Endodermal cell (in vitro differentiated cells): Measurements from ENCODE around the gene TIMM8B. TPM values are rescaled to one million over a fixed set of nuclear protein-coding genes. Genes with fewer than 3 reads are reported as not detected.

Experiments
- DNase-seq: peaks from one replicate; pipeline ENCODE4 v3.0.0-alpha.2; 2017
- H3K27ac ChIP-seq: 2 replicates; pipeline ENCODE4 v1.5.1; 2013; ENCODE audit warnings: mild to moderate bottlenecking, low read depth, low read length, moderate library complexity
- H3K27me3 ChIP-seq: 2 replicates; pipeline ENCODE4 v1.6.1; 2013; ENCODE audit warnings: mild to moderate bottlenecking, low read length, moderate library complexity; ENCODE audit not compliant: insufficient read depth, control insufficient read depth, poor library complexity, severe bottlenecking
- H3K36me3 ChIP-seq: 2 replicates; pipeline ENCODE4 v1.7.0; 2013; ENCODE audit warnings: mild to moderate bottlenecking, low read length, moderate library complexity; ENCODE audit not compliant: control insufficient read depth, insufficient read depth
- H3K4me1 ChIP-seq: one replicate; pipeline ENCODE4 v1.7.0; 2013; ENCODE audit warnings: low read length; ENCODE audit not compliant: control insufficient read depth, insufficient read depth
- H3K4me3 ChIP-seq: 2 replicates; pipeline ENCODE4 v1.5.1; 2013; ENCODE audit warnings: mild to moderate bottlenecking, low read length, moderate library complexity
- H3K9ac ChIP-seq: 2 replicates; pipeline ENCODE4 v1.6.1; 2013; ENCODE audit warnings: mild to moderate bottlenecking, low read length, moderate library complexity; ENCODE audit not compliant: poor library complexity, severe bottlenecking; ENCODE audit errors: extremely low read depth
- H3K9me3 ChIP-seq: 2 replicates; pipeline ENCODE4 v1.6.1; 2013; ENCODE audit warnings: mild to moderate bottlenecking, low read length, moderate library complexity; ENCODE audit not compliant: control insufficient read depth
- H3K27ac Mint-ChIP-seq: 2 replicates; pipeline ENCODE4 v1.8.0; 2020; ENCODE audit warnings: mixed read lengths
- H3K27me3 Mint-ChIP-seq: 2 replicates; pipeline ENCODE4 v1.8.0; 2021; ENCODE audit warnings: mild to moderate bottlenecking, mixed read lengths; ENCODE audit not compliant: insufficient read depth
- H3K36me3 Mint-ChIP-seq: 2 replicates; pipeline ENCODE4 v1.8.0; 2020; ENCODE audit warnings: low read depth, mixed read lengths
- H3K4me1 Mint-ChIP-seq: 2 replicates; pipeline ENCODE4 v1.8.0; 2020; ENCODE audit warnings: mixed read lengths
- H3K4me3 Mint-ChIP-seq: 2 replicates; pipeline ENCODE4 v1.8.0; 2020; ENCODE audit warnings: mild to moderate bottlenecking, moderate library complexity, mixed read lengths
- H3K9me3 Mint-ChIP-seq: 2 replicates; pipeline ENCODE4 v1.8.0; 2020; ENCODE audit warnings: mild to moderate bottlenecking, mixed read lengths
- WGBS, 2 experiments: methylation state at CpG; one replicate each; pipeline versions ENCODE4 v1.1.5 to v1.1.7; 2013; ENCODE audit warnings: missing lambda C conversion rate in 2 of 2, mixed read lengths in 1 of 2; ENCODE audit not compliant: insufficient coverage in 1 of 2, insufficient read length in 1 of 2; 5-methylcytosine and 5-hydroxymethylcytosine counted together
- total RNA-seq, 2 donors: library from RNA; stranded (reverse); fragmentation: NEBNext Ultra II Directional in 1 of 2; extraction: Animal tissue kit (Norgen Biotek cat#: 25700) in 1 of 2; gene quantifications; 2 replicates in 1 of 2; 3 replicates in 1 of 2; pipeline ENCODE4 v1.2.1, GENCODE V29; 2021
- TF ChIP-seq, protein P1 (sequence below): fragments of 200-600 bp; sonication (generic); conservative IDR thresholded peaks from 2 replicates; pipeline ENCODE4 v1.5.0; 2021; ENCODE audit warnings: antibody characterized with exemption, mild to moderate bottlenecking

The TIMM8B gene
- total RNA-seq, 2 donors from 2014 or later: 65.1 to 71.3 TPM

DNA sequence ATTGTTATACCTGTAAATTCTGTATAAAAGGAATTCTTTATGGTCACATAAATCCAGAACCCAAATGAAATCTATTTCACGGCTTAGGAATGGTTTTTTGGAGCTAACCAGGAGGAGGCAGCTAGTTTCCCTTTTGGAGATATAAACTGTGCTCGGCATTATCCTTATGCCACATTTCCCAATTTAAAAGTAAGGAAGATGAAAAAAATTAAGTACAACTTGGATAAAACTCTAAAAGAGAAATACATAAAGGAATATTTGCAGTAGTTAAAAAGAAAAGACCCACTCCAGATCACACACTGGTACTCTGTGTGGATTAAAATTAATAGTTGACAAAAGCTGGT is 43.6 kb downstream of the TIMM8B start:
- H3K27me3 ChIP-seq: no peaks in the 10 kb centered on the region
- H3K36me3 ChIP-seq: peaks cover 84% of the 10 kb centered on the region
- TF ChIP-seq, protein P1, sequence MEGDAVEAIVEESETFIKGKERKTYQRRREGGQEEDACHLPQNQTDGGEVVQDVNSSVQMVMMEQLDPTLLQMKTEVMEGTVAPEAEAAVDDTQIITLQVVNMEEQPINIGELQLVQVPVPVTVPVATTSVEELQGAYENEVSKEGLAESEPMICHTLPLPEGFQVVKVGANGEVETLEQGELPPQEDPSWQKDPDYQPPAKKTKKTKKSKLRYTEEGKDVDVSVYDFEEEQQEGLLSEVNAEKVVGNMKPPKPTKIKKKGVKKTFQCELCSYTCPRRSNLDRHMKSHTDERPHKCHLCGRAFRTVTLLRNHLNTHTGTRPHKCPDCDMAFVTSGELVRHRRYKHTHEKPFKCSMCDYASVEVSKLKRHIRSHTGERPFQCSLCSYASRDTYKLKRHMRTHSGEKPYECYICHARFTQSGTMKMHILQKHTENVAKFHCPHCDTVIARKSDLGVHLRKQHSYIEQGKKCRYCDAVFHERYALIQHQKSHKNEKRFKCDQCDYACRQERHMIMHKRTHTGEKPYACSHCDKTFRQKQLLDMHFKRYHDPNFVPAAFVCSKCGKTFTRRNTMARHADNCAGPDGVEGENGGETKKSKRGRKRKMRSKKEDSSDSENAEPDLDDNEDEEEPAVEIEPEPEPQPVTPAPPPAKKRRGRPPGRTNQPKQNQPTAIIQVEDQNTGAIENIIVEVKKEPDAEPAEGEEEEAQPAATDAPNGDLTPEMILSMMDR: no peak
- peaks cover 7% of the 10 kb centered on the region for H3K9me3 Mint-ChIP-seq
- no peak overlapping the region for H3K4me3 Mint-ChIP-seq
- H3K4me3 ChIP-seq: no peak overlapping the region
- no peak overlapping the region for H3K27ac Mint-ChIP-seq
- H3K36me3 Mint-ChIP-seq: peaks cover 79% of the 10 kb centered on the region
- H3K9ac ChIP-seq: no peak overlapping the region
- no peaks in the 10 kb centered on the region for H3K9me3 ChIP-seq
- H3K27ac ChIP-seq: no peak overlapping the region
- 100% methylated on average over 1 of the region's 2 CpGs for WGBS, 2 experiments
- no peaks in the 10 kb centered on the region for H3K27me3 Mint-ChIP-seq
- H3K4me1 ChIP-seq: no peaks in the 10 kb centered on the region
- DNase-seq: no peak
- no peaks in the 10 kb centered on the region for H3K4me1 Mint-ChIP-seq

DNA sequence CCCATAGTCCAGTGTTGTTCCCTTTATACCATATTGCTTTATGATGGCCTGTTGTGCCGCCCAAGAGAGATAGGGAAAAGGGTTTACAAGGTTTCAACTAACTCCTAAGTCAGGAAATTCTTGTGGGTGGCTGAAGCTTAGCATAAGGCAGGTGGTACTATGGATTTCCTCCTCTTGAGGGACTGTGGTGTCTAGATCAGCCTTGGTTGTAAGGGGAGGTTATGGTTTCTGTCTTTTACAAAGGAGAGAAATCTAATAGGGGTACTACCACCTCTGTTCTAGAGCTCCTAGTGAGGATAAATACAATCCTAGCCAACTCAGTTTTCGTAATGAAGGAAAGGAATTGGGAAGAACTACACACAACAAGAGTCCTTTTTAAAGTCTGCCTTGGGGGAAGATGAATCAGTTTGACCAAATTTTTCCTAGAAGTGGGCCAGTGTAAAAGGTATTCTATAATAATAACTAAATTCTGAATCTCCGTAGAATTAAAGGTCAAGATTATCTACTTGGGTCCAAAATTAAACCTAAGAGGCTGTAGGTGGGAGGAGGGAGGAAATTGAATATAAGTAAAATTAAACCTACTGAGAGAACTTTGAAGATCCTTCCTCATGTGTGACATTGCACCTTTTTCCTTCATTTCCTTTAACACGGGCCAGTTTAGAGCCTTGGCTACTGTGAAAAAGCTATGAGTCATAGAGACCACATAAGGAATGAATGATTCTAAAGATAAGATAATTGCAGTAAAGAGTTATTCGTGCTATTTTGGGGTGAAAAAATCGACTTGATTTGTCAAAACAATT is 44.2 kb downstream of the TIMM8B start:
- Histone ChIP-seq H3K4me3 (no peak overlapping the region), H3K36me3 (peaks cover 88% of the 10 kb centered on the region), H3K27me3 (no peaks in the 10 kb centered on the region), H3K4me1 (no peaks in the 10 kb centered on the region), H3K27ac (no peak overlapping the region), H3K9ac (no peak overlapping the region), H3K9me3 (no peaks in the 10 kb centered on the region)
- whole genome bisulfite sequencing, 2 experiments: 88 to 100% methylated on average over 2 to 6 of the region's 6 CpGs
- TF ChIP-seq, protein P1: no peak
- Mint-ChIP-seq H3K9me3 (peaks cover 7% of the 10 kb centered on the region), H3K4me1 (no peaks in the 10 kb centered on the region), H3K27ac (no peak overlapping the region), H3K36me3 (peaks cover 79% of the 10 kb centered on the region), H3K27me3 (no peaks in the 10 kb centered on the region), H3K4me3 (no peak overlapping the region)
- DNase-seq: no peak

- Histone ChIP-seq H3K9ac (no peak overlapping the region), H3K27ac (no peak overlapping the region), H3K4me1 (no peaks in the 10 kb centered on the region), H3K9me3 (no peaks in the 10 kb centered on the region), H3K27me3 (no peaks in the 10 kb centered on the region), H3K4me3 (no peak overlapping the region), H3K36me3 (peaks cover 72% of the 10 kb centered on the region)
- TF ChIP-seq, protein P1: no peak
- Mint-ChIP-seq H3K4me1 (no peaks in the 10 kb centered on the region), H3K9me3 (no peaks in the 10 kb centered on the region), H3K36me3 (peaks cover 62% of the 10 kb centered on the region), H3K27ac (no peak overlapping the region), H3K27me3 (no peaks in the 10 kb centered on the region), H3K4me3 (no peak overlapping the region)
- no peak for DNase-seq
These were observed 49.0 kb downstream of the TIMM8B start for GRCh38 chr11:112037527-112037926.

Other genes starting within 250 kb of the TIMM8B start
- 10 to 100 TPM; 25.3 to 26.6 TPM for gene ALG9, start 215.2 kb downstream of the TIMM8B start, total RNA-seq
- 1 to 10 TPM; 1.7 to 2.7 TPM for gene FDXACB1, start 207.6 kb downstream of the TIMM8B start, total RNA-seq
- 10 to 100 TPM; 11.6 to 12.7 TPM for gene CFAP68, start 207.2 kb downstream of the TIMM8B start, total RNA-seq
- 1 to 10 TPM in 1 of 2 donors, under 1 TPM in 1; 0.84 to 4.4 TPM for gene CRYAB, start 175.0 kb downstream of the TIMM8B start, total RNA-seq
- gene HSPB2, start 174.0 kb downstream of the TIMM8B start, total RNA-seq: under 1 TPM; 0.20 to 0.33 TPM
- gene C11orf52, start 167.8 kb downstream of the TIMM8B start, total RNA-seq: 1 to 10 TPM; 2.6 to 3.8 TPM
- gene DIXDC1, start 149.4 kb downstream of the TIMM8B start, total RNA-seq: 10 to 100 TPM; 12.0 to 14.5 TPM
- 10 to 100 TPM; 46.1 to 53.2 TPM for gene DLAT, start 61.3 kb downstream of the TIMM8B start, total RNA-seq
- gene PIH1D2, start 12.7 kb downstream of the TIMM8B start, total RNA-seq: 1 to 10 TPM; 1.5 to 1.9 TPM
- gene NKAPD1, start 12.5 kb downstream of the TIMM8B start, total RNA-seq: 10 to 100 TPM; 22.9 to 24.7 TPM
- 10 to 100 TPM; 57.6 to 64.8 TPM for gene SDHD, start 117 bp upstream of the TIMM8B start, total RNA-seq
- gene IL18, start 77.3 kb upstream of the TIMM8B start, total RNA-seq: under 1 TPM in 1 of 2 donors, not detected in 1; 1.00 TPM
- gene TEX12, start 80.6 kb upstream of the TIMM8B start, total RNA-seq: not detected
- 1 to 10 TPM in 1 of 2 donors, under 1 TPM in 1; 0.24 to 1.0 TPM for gene BCO2, start 88.8 kb upstream of the TIMM8B start, total RNA-seq
- 10 to 100 TPM; 45.3 to 53.2 TPM for gene PTS, start 139.7 kb upstream of the TIMM8B start, total RNA-seq
- gene PLET1, start 174.1 kb upstream of the TIMM8B start, total RNA-seq: not detected